Activated CD4-positive, alpha-beta T cell treated with anti-CD3 and anti-CD28 coated beads for 36 hours (primary cell): ENCODE data around the gene PLEKHM3. TPM values are rescaled to one million over a fixed set of nuclear protein-coding genes. Genes with fewer than 3 reads are reported as not detected.
A peak's percentile ranks its signal among the peaks of the same experiment; 100 is the strongest.

Experiments
- ATAC-seq: fragments of 200-7000 bp; cut with Tn5 transposase; one replicate; pipeline ENCODE4 v1.10.0; 2021; ENCODE audit warnings: mild to moderate bottlenecking, moderate library complexity
- CTCF ChIA-PET: fragments of 350-600 bp; sonication (Branson Sonifier 250); formaldehyde crosslinking; loops from one replicate; lab custom pipeline; 2021; ENCODE audit warnings: antibody characterized with exemption; lab: Charles Lee
- POLR2A ChIA-PET: fragments of 350-600 bp; sonication (Branson Sonifier 250); formaldehyde crosslinking; loops from one replicate; lab custom pipeline; 2021; ENCODE audit warnings: antibody characterized with exemption, inconsistent platforms; lab: Charles Lee
- DNase-seq: peaks from one replicate; pipeline ENCODE4 v3.0.0-alpha.2; 2020
- H3K27ac Mint-ChIP-seq: one replicate; pipeline ENCODE4 v1.8.0; 2021; ENCODE audit warnings: mixed read lengths
- H3K27me3 Mint-ChIP-seq: one replicate; pipeline ENCODE4 v1.8.0; 2021; ENCODE audit warnings: mixed read lengths
- H3K36me3 Mint-ChIP-seq: one replicate; pipeline ENCODE4 v1.8.0; 2021; ENCODE audit warnings: low read depth, mixed read lengths
- H3K4me1 Mint-ChIP-seq: one replicate; pipeline ENCODE4 v1.8.0; 2021; ENCODE audit warnings: mixed read lengths
- H3K4me3 Mint-ChIP-seq: one replicate; pipeline ENCODE4 v1.8.0; 2021; ENCODE audit warnings: mild to moderate bottlenecking, moderate library complexity, mixed read lengths
- H3K9me3 Mint-ChIP-seq: one replicate; pipeline ENCODE4 v1.8.0; 2021; ENCODE audit warnings: low read depth, mixed read lengths
- intact Hi-C, 2 experiments: fragments of 100-400 bp; cut with DNase I in 1 of 2; cut with micrococcal nuclease in 1 of 2; formaldehyde crosslinking; loops; one replicate each; pipeline versions ENCODE4 v1.14.2 to v1.15.1; 2022 to 2024; cut with DNase I, micrococcal nuclease
- total RNA-seq, 2 experiments: library from RNA; stranded (reverse); gene quantifications; one replicate each; pipeline ENCODE4 v1.2.3, GENCODE V29; 2021

PLEKHM3 gene
- 1 to 10 TPM; 4.5 to 5.2 TPM for total RNA-seq

- Mint-ChIP-seq H3K36me3 (no peaks in the 10 kb centered on the region), H3K9me3 (no peaks in the 10 kb centered on the region), H3K4me1 (peaks cover 12% of the 10 kb centered on the region), H3K27me3 (no peaks in the 10 kb centered on the region), H3K4me3 (peak within 1 kb of the TSS; percentile 77), H3K27ac (peak within 1 kb of the TSS; percentile 94)
- ATAC-seq: peak; percentile 83
- ChIA-PET POLR2A (no interaction called here), CTCF (interaction anchor here (1.0 to 1.9 kb wide), 4 partner anchors 15 to 400 kb away, joined by 3 to 10 read pairs (median 4); partner anchors contain the start of gene METTL21A)
- intact Hi-C loops: loop anchor here (1.0 to 10.0 kb wide), 7 partner anchors 242 to 498 kb away; partner anchors contain the start of genes METTL21A (in 2 of the 2), CCNYL1 (in 1 of the 2), CREB1 (in 1 of the 2) and PIKFYVE (in 1 of the 2)
- DNase-seq: peak; percentile 88
Observed at GRCh38 chr2:208025037-208025813, at the start of gene PLEKHM3. Gene PLEKHM3, minus strand, starts transcription at chr2:208025527. Its CDS starts 23,888 bp downstream, at chr2:208001639.

GRCh38 chr2:208074610-208075356 is 49.5 kb upstream of the PLEKHM3 start:
- ATAC-seq: no peak
- ChIA-PET CTCF (interaction anchor here (1.0 to 6.3 kb wide), 3 partner anchors 66 to 363 kb away, joined by 3 to 36 read pairs (median 4); partner anchors contain the start of gene CCNYL1), POLR2A (no interaction called here)
- Mint-ChIP-seq H3K27ac (no peak overlapping the region), H3K4me1 (no peaks in the 10 kb centered on the region), H3K9me3 (no peaks in the 10 kb centered on the region), H3K4me3 (no peak overlapping the region), H3K36me3 (no peaks in the 10 kb centered on the region), H3K27me3 (peaks cover 3% of the 10 kb centered on the region)
- DNase-seq: no peak
- intact Hi-C loops: loop anchor here in 1 of 2 experiments (5.0 to 10.0 kb wide), 2 partner anchors 327 to 450 kb away; partner anchors contain the start of gene METTL21A

- ATAC-seq (peak; percentile 82), DNase-seq (peak; percentile 71)
- H3K27ac Mint-ChIP-seq: no peak overlapping the region
- H3K36me3 Mint-ChIP-seq: no peaks in the 10 kb centered on the region
- H3K4me1 Mint-ChIP-seq: no peaks in the 10 kb centered on the region
- no peaks in the 10 kb centered on the region for H3K9me3 Mint-ChIP-seq
- H3K4me3 Mint-ChIP-seq: no peak overlapping the region
- peaks cover 2% of the 10 kb centered on the region for H3K27me3 Mint-ChIP-seq
- CTCF ChIA-PET: interaction anchor here (0.6 to 6.3 kb wide), 8 partner anchors 17 to 446 kb away, joined by 3 to 36 read pairs (median 3); no protein-coding TSS in a partner anchor
- POLR2A ChIA-PET: no interaction called here
- intact Hi-C loops: loop anchor here (1.0 to 10.0 kb wide), 4 partner anchors 325 to 1380 kb away; partner anchors contain the start of gene METTL21A (in 1 of the 2)
Observed at GRCh38 chr2:208072250-208072892, 47.0 kb upstream of the PLEKHM3 start.

GRCh38 chr2:208069186-208069585 is 43.9 kb upstream of the PLEKHM3 start:
- ChIA-PET POLR2A (no interaction called here), CTCF (interaction anchor here (1.0 to 1.1 kb wide), 2 partner anchors 97 to 331 kb away, joined by 3 to 4 read pairs; no protein-coding TSS in a partner anchor)
- Mint-ChIP-seq H3K27ac (no peak overlapping the region), H3K27me3 (peaks cover under 1% of the 10 kb centered on the region), H3K4me3 (no peak overlapping the region), H3K4me1 (no peaks in the 10 kb centered on the region), H3K9me3 (no peaks in the 10 kb centered on the region), H3K36me3 (no peaks in the 10 kb centered on the region)
- DNase-seq (no peak), ATAC-seq (no peak)
- intact Hi-C loops: no loop called here

GRCh38 chr2:208066016-208066415 is 40.7 kb upstream of the PLEKHM3 start:
- ChIA-PET CTCF (interaction anchor here (0.5 to 0.6 kb wide), 2 partner anchors 24 to 64 kb away, joined by 3 read pairs; no protein-coding TSS in a partner anchor), POLR2A (no interaction called here)
- Mint-ChIP-seq H3K9me3 (no peaks in the 10 kb centered on the region), H3K27ac (no peak overlapping the region), H3K4me3 (no peak overlapping the region), H3K36me3 (no peaks in the 10 kb centered on the region), H3K4me1 (no peaks in the 10 kb centered on the region), H3K27me3 (no peaks in the 10 kb centered on the region)
- DNase-seq: no peak
- ATAC-seq: no peak
- intact Hi-C loops: no loop called here

- POLR2A ChIA-PET: no interaction called here
- Mint-ChIP-seq H3K27ac (no peak overlapping the region), H3K4me1 (no peaks in the 10 kb centered on the region), H3K36me3 (no peaks in the 10 kb centered on the region), H3K9me3 (no peaks in the 10 kb centered on the region), H3K4me3 (no peak overlapping the region), H3K27me3 (no peaks in the 10 kb centered on the region)
- no peak for ATAC-seq
- no peak for DNase-seq
- intact Hi-C loops: no loop called here
- CTCF ChIA-PET: interaction anchor here (0.5 to 0.6 kb wide), 2 partner anchors 24 to 64 kb away, joined by 3 read pairs; no protein-coding TSS in a partner anchor
Observed at GRCh38 chr2:208065476-208065875, 40.1 kb upstream of the PLEKHM3 start.

GRCh38 chr2:208064220-208064961 is 39.1 kb upstream of the PLEKHM3 start:
- DNase-seq: no peak
- ChIA-PET POLR2A (no interaction called here), CTCF (interaction anchor here (0.9 to 1.9 kb wide), 2 partner anchors 24 to 318 kb away, joined by 5 read pairs; no protein-coding TSS in a partner anchor)
- Mint-ChIP-seq H3K9me3 (no peaks in the 10 kb centered on the region), H3K4me3 (no peak overlapping the region), H3K27ac (no peak overlapping the region), H3K27me3 (no peaks in the 10 kb centered on the region), H3K36me3 (no peaks in the 10 kb centered on the region), H3K4me1 (no peaks in the 10 kb centered on the region)
- ATAC-seq: no peak
- intact Hi-C loops: no loop called here

GRCh38 chr2:208062961-208063360 is 37.6 kb upstream of the PLEKHM3 start:
- DNase-seq (no peak), ATAC-seq (no peak)
- intact Hi-C loops: no loop called here
- Mint-ChIP-seq H3K9me3 (no peaks in the 10 kb centered on the region), H3K27ac (no peak overlapping the region), H3K36me3 (no peaks in the 10 kb centered on the region), H3K27me3 (no peaks in the 10 kb centered on the region), H3K4me3 (no peak overlapping the region), H3K4me1 (no peaks in the 10 kb centered on the region)
- CTCF ChIA-PET: interaction anchor here (1.9 kb wide), 1 partner anchor 317 kb away, joined by 5 read pairs; no protein-coding TSS in a partner anchor
- POLR2A ChIA-PET: no interaction called here

GRCh38 chr2:208062113-208062512 is 36.8 kb upstream of the PLEKHM3 start:
- Mint-ChIP-seq H3K27me3 (no peaks in the 10 kb centered on the region), H3K27ac (no peak overlapping the region), H3K4me3 (no peak overlapping the region), H3K36me3 (no peaks in the 10 kb centered on the region), H3K4me1 (no peaks in the 10 kb centered on the region), H3K9me3 (no peaks in the 10 kb centered on the region)
- ChIA-PET CTCF (interaction anchor here (0.8 kb wide), 1 partner anchor 26 kb away, joined by 4 read pairs; no protein-coding TSS in a partner anchor), POLR2A (no interaction called here)
- DNase-seq: peak; percentile 18
- intact Hi-C loops: no loop called here
- no peak for ATAC-seq

GRCh38 chr2:208057108-208057507 is 31.8 kb upstream of the PLEKHM3 start:
- peaks cover 2% of the 10 kb centered on the region for H3K27me3 Mint-ChIP-seq
- no peak for DNase-seq
- no peaks in the 10 kb centered on the region for H3K4me1 Mint-ChIP-seq
- H3K27ac Mint-ChIP-seq: no peak overlapping the region
- H3K9me3 Mint-ChIP-seq: no peaks in the 10 kb centered on the region
- CTCF ChIA-PET: interaction anchor here (0.7 kb wide), 1 partner anchor 186 kb away, joined by 5 read pairs; no protein-coding TSS in a partner anchor
- intact Hi-C loops: no loop called here
- no peak for ATAC-seq
- POLR2A ChIA-PET: no interaction called here
- no peaks in the 10 kb centered on the region for H3K36me3 Mint-ChIP-seq
- H3K4me3 Mint-ChIP-seq: no peak overlapping the region
